ENCODE results near the gene SLC25A41.

The SLC25A41 gene

GRCh38 chr19:6464070-6464873, 30.7 kb upstream of the SLC25A41 start, which contains the start of gene CRB3:
CRB3 (plus strand) TSS chr19:6464271; CDS start chr19:6464702, 431 bp downstream.
- Histone ChIP-seq H3K27ac (no peak within 1 kb of the TSS), H3K36me3 (no peaks in the 10 kb centered on the region), H4K20me1 (no peaks in the 10 kb centered on the region), H3K27me3 (no peaks in the 10 kb centered on the region), H3K9ac (no peak within 1 kb of the TSS), H3K4me3 (no peak within 1 kb of the TSS), H3K4me2 (no peak within 1 kb of the TSS), H3K4me1 (no peaks in the 10 kb centered on the region), H3K9me3 (no peaks in the 10 kb centered on the region)
- no peak for TF ChIP-seq Cebpa-rat (IDR thresholded peaks at IDR 0.05)

GRCh38 chr19:6460099-6460884, 26.7 kb upstream of the SLC25A41 start:
- no peaks in the 10 kb centered on the region for H3K27me3 ChIP-seq
- H3K36me3 ChIP-seq = peaks cover 22% of the 10 kb centered on the region
- TF ChIP-seq Cebpa-rat (IDR thresholded peaks at IDR 0.05) = no peak
- peak overlapping the region; percentile 98 for H3K4me2 ChIP-seq
- H3K4me3 ChIP-seq = peak overlapping the region; percentile 91
- peak overlapping the region; percentile 82 for H3K9ac ChIP-seq
- peak overlapping the region; percentile 81; the same call in 1 of the 2 replicates for H3K27ac ChIP-seq
- peaks cover 22% of the 10 kb centered on the region for H3K4me1 ChIP-seq
- H4K20me1 ChIP-seq = peaks cover 10% of the 10 kb centered on the region
- H3K9me3 ChIP-seq = peaks cover 9% of the 10 kb centered on the region; the same call in 1 of the 2 replicates

GRCh38 chr19:6459262-6460098, 25.9 kb upstream of the SLC25A41 start, which contains the start of gene SLC25A23:
SLC25A23 (minus strand) TSS chr19:6459792; CDS start chr19:6459628, 164 bp downstream.
- peak within 1 kb of the TSS; percentile 81 for H3K27ac ChIP-seq
- H3K4me3 ChIP-seq = peak within 1 kb of the TSS; percentile 91
- H3K4me2 ChIP-seq = peak within 1 kb of the TSS; percentile 98
- H3K9ac ChIP-seq = peak within 1 kb of the TSS; percentile 82
- H3K27me3 ChIP-seq = no peaks in the 10 kb centered on the region
- peaks cover 22% of the 10 kb centered on the region for H3K4me1 ChIP-seq
- peaks cover 30% of the 10 kb centered on the region for H3K36me3 ChIP-seq
- peaks cover 17% of the 10 kb centered on the region for H3K9me3 ChIP-seq
- TF ChIP-seq Cebpa-rat (IDR thresholded peaks at IDR 0.05) = no peak
- peaks cover 10% of the 10 kb centered on the region for H4K20me1 ChIP-seq

- Histone ChIP-seq H4K20me1 (peaks cover 10% of the 10 kb centered on the region), H3K4me2 (peak overlapping the region; percentile 98), H3K27ac (peak overlapping the region; percentile 81), H3K9ac (peak overlapping the region; percentile 82), H3K4me3 (peak overlapping the region; percentile 91), H3K4me1 (peaks cover 22% of the 10 kb centered on the region), H3K9me3 (peaks cover 24% of the 10 kb centered on the region), H3K27me3 (no peaks in the 10 kb centered on the region), H3K36me3 (peaks cover 37% of the 10 kb centered on the region)
- no peak for TF ChIP-seq Cebpa-rat (IDR thresholded peaks at IDR 0.05)
Observed at GRCh38 chr19:6458695-6459261, 25.2 kb upstream of the SLC25A41 start.

GRCh38 chr19:6457958-6458694, 24.6 kb upstream of the SLC25A41 start:
- Histone ChIP-seq H3K36me3 (peaks cover 43% of the 10 kb centered on the region), H3K4me3 (peak overlapping the region; percentile 91), H3K27ac (peak overlapping the region; percentile 51), H3K4me1 (peaks cover 22% of the 10 kb centered on the region), H3K4me2 (peak overlapping the region; percentile 98), H3K9ac (peak overlapping the region; percentile 82; the same call in 1 of the 2 replicates), H3K9me3 (peaks cover 26% of the 10 kb centered on the region), H4K20me1 (peaks cover 10% of the 10 kb centered on the region), H3K27me3 (no peaks in the 10 kb centered on the region)
- TF ChIP-seq Cebpa-rat (IDR thresholded peaks at IDR 0.05) = no peak

- peaks cover 65% of the 10 kb centered on the region for H3K36me3 ChIP-seq
- H3K4me2 ChIP-seq = no peak overlapping the region
- no peaks in the 10 kb centered on the region for H3K27me3 ChIP-seq
- no peak overlapping the region for H3K9ac ChIP-seq
- peaks cover 22% of the 10 kb centered on the region for H3K4me1 ChIP-seq
- no peak overlapping the region for H3K27ac ChIP-seq
- peaks cover 26% of the 10 kb centered on the region for H3K9me3 ChIP-seq
- no peak overlapping the region for H3K4me3 ChIP-seq
- no peak for TF ChIP-seq Cebpa-rat (IDR thresholded peaks at IDR 0.05)
- peaks cover 10% of the 10 kb centered on the region for H4K20me1 ChIP-seq
Observed at GRCh38 chr19:6455924-6456323, 22.4 kb upstream of the SLC25A41 start.

GRCh38 chr19:6453951-6454565, 20.5 kb upstream of the SLC25A41 start:
- Histone ChIP-seq H3K4me1 (peaks cover 21% of the 10 kb centered on the region), H3K9me3 (peaks cover 26% of the 10 kb centered on the region), H3K27ac (no peak overlapping the region), H3K36me3 (peaks cover 79% of the 10 kb centered on the region), H3K4me3 (no peak overlapping the region), H3K4me2 (no peak overlapping the region), H3K9ac (no peak overlapping the region), H3K27me3 (no peaks in the 10 kb centered on the region), H4K20me1 (peaks cover 10% of the 10 kb centered on the region)
- TF ChIP-seq Cebpa-rat (IDR thresholded peaks at IDR 0.05) = no peak

- Histone ChIP-seq H4K20me1 (no peaks in the 10 kb centered on the region), H3K27me3 (no peaks in the 10 kb centered on the region), H3K4me1 (peaks cover 9% of the 10 kb centered on the region), H3K9ac (no peak overlapping the region), H3K9me3 (peaks cover 26% of the 10 kb centered on the region), H3K36me3 (peaks cover 79% of the 10 kb centered on the region), H3K27ac (no peak overlapping the region), H3K4me3 (no peak overlapping the region), H3K4me2 (no peak overlapping the region)
- no peak for TF ChIP-seq Cebpa-rat (IDR thresholded peaks at IDR 0.05)
Observed at GRCh38 chr19:6452899-6453298, 19.3 kb upstream of the SLC25A41 start.

Measured in BLaER1 (cell line).